GM18520 (cell line): ENCODE data around the gene CCDC85C.

Experiments used
- ATAC-seq: cut with Tn5 transposase; IDR thresholded peaks from one replicate; pipeline ENCODE4 v1.9.1; 2021; ENCODE audit not compliant: unreplicated experiment

Gene CCDC85C

GRCh38 chr14:99630202-99630601 is 26.2 kb upstream of the CCDC85C start:
- no peak for ATAC-seq

GRCh38 chr14:99628887-99629618 is 25.0 kb upstream of the CCDC85C start:
- no peak for ATAC-seq

- no peak for ATAC-seq
Observed at GRCh38 chr14:99627510-99628381, 23.7 kb upstream of the CCDC85C start.

GRCh38 chr14:99627100-99627499 is 23.1 kb upstream of the CCDC85C start:
- no peak for ATAC-seq

- no peak for ATAC-seq
Observed at GRCh38 chr14:99626041-99626648, 22.1 kb upstream of the CCDC85C start.

GRCh38 chr14:99625476-99625875 is 21.5 kb upstream of the CCDC85C start:
- ATAC-seq = no peak

GRCh38 chr14:99624971-99625370 is 21.0 kb upstream of the CCDC85C start:
- no peak for ATAC-seq

- ATAC-seq = no peak
Observed at GRCh38 chr14:99624024-99624423, 20.0 kb upstream of the CCDC85C start.

GRCh38 chr14:99621948-99622347 is 17.9 kb upstream of the CCDC85C start:
- ATAC-seq = no peak

GRCh38 chr14:99619835-99620834 is 16.1 kb upstream of the CCDC85C start:
- ATAC-seq = no peak

- no peak for ATAC-seq
Observed at GRCh38 chr14:99616832-99617800, 13.1 kb upstream of the CCDC85C start.

GRCh38 chr14:99615497-99616157 is 11.6 kb upstream of the CCDC85C start:
- no peak for ATAC-seq

- ATAC-seq = no peak
Observed at GRCh38 chr14:99612738-99613330, 8.8 kb upstream of the CCDC85C start.

GRCh38 chr14:99612071-99612737 is 8.2 kb upstream of the CCDC85C start:
- ATAC-seq = no peak

- no peak for ATAC-seq
Observed at GRCh38 chr14:99611646-99612045, 7.6 kb upstream of the CCDC85C start.

- ATAC-seq = no peak
Observed at GRCh38 chr14:99609245-99610170, 5.5 kb upstream of the CCDC85C start.

- no peak for ATAC-seq
Observed at GRCh38 chr14:99608591-99608990, 4.6 kb upstream of the CCDC85C start.
